Stimulated activated naive CD4-positive, alpha-beta T cell (primary cell): ENCODE measurements around the gene GPR55.

Experiments used
- DNase-seq, 6 experiments: peaks; one replicate each; lab custom pipeline; 2025; lab: John Stamatoyannopoulos, UW

Gene GPR55

GRCh38 chr2:230919240-230919639 lies 5.8 kb downstream of the GPR55 start:
- DNase-seq: no peak

DNA sequence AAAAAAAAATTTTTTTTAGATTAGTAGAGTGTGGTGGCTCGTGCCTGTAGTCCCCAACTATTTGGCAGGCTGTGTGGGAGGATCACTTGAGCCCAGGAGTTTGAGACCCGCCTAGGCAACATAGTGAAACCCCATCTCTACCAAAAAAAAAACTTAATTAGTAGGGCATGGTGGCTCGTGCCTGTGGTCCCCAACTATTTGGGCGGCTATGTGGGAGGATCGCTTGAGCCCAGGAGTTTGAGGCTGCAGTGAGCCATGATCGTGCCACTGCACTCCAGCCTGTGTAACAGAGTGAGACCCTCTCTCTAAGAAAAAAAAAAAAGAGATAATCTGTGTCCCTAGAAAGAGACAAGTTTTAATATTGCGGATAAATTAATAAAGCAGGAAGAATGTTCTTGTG lies 8.8 kb downstream of the GPR55 start:
- no peak for DNase-seq

- DNase-seq: no peak
Observed at GRCh38 chr2:230915319-230915718, 9.7 kb downstream of the GPR55 start.

- no peak for DNase-seq
Observed at GRCh38 chr2:230914886-230915285, 10.2 kb downstream of the GPR55 start.

DNA sequence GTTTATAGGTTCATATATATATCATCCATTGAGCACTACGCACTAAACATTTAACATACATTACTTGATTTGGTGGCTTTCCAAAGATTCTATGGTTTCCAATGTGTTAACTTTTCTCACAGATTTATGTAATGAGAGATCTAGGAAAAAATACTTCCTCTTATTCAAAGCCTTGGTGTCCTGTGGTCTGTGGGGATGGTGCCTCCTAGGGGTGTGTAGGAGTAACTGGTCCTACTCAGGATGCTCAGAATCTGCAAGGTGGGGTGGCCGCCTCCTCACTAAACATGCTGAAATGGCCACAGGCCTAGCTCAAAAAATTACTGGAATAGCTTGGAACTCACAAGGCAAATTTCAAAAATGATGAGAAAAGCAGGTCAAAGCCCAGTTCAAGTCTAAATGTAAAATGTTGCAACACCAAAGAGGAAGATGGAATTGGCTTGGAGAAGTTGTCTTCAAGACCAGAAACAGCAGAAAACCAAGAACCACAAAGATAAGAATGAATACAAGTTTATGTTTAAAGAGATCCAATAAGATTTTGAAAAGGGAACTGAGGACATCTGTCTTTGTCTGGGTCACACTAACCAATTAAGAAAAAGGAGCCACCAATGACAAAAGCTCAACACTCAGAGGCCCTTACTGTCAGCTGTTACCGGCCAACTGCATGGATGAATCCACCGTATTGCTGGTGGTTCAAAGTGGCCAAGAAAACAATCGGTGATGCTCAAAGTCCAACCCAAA lies 11.5 kb downstream of the GPR55 start:
- DNase-seq: peak in 3 of 6 experiments; percentile 12 to 25 (median 18)

DNA sequence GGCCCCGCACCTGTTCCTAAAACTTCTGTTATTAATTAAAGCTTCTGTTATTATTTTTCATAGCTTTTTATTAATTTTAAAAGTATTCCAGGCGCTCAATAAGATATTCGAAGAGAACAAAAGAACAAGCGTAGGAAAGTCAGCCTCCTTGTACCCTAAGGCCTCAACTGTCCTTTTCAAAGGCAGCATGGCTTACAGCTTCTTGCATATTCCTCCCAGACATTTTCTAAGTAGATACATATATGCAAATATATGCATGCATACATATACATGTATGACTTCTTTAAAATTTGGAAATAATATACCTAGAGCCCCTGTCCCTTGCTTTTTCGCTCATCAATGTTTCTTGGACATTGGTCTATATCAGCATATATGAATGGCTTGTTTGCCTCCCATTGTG lies 12.3 kb downstream of the GPR55 start:
- no peak for DNase-seq

DNA sequence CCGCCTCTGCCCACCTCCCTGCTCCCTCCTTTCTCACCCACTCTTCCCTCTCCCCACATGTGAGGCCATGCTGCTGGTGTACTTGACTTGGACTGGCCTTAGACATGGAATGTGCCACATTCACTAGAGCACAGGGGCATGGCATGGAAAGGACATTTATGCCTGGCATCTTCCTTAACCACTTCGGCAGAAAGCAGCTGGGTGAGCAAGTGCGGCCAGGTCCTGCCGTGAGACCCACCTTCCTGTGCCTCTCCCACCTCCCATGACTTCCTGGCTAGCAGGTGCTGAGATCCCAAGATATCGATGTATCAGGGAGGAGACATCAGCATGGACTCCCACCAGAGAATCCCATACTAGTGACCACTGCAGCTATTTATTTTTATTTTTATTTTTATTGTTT lies 13.0 kb downstream of the GPR55 start:
- no peak for DNase-seq

DNA sequence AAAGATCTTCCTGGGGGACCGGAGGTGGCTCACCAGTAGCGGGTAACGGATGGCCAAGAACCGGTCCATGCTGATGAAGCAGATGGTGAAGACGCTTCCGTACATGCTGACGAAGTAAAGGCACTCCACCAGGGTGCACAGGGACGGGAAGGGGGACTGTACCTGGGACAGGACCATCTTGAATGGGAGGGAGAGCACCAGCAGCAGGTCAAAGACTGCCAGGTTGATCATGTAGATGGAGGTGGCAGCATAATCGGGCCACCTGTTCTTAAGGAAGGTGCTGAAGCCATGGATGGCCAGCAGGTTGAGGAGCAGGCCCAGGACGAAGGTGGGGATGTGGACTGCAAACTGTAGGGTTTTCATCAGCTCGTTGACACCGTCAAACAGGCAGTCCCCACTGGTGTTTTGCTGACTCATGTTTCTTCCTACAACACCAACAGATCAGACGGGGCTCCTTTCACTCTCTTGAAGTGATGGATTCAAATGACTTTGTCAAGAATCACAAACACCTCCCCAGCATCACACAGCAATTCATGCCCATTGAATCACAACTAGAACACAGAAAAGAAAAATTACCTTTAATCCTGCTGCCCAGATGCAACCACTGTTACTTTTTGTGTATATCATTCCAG lies 14.4 kb downstream of the GPR55 start:
- no peak for DNase-seq

GRCh38 chr2:230909841-230910545 lies 15.0 kb downstream of the GPR55 start:
- no peak for DNase-seq

- DNase-seq: no peak
Observed at GRCh38 chr2:230908595-230909191, 16.3 kb downstream of the GPR55 start.

GRCh38 chr2:230908092-230908594 lies 16.9 kb downstream of the GPR55 start:
- DNase-seq: no peak

DNA sequence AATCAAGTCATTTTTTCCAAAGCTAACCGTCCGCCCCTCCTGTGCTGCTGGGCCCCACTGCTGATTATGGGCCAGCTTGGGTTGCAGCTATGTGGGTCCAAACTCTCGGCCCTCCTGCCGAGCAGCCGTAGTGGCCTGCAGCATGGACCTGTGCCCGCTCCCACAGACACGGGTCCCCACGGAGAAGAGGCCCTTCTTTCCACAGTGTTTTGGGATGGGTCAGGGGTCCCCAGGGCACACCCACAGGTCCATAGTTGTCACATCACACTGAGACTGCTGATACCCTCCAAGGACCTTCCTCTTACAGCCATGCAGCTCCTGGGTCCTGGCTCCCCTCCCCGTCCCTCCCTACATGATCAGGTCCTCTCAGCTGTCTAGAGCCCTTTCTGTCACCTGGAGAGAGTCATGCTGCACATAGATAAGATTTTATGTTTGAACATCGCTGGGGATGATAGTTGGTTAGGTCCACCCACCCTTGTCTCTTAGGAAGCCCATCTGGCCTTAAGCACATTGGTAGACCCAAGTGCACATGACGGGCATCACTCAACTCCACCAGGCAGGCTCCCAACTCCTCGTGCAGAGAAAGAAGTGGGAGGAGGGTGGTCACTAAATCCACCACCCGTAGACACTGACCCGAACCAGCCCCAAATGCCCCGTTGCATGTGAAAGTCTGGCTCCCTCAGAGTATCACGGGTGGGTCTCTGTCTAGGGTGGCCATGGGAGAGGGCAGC lies 17.5 kb downstream of the GPR55 start:
- no peak for DNase-seq

- no peak for DNase-seq
Observed at GRCh38 chr2:230906471-230907230, 18.4 kb downstream of the GPR55 start.

DNA sequence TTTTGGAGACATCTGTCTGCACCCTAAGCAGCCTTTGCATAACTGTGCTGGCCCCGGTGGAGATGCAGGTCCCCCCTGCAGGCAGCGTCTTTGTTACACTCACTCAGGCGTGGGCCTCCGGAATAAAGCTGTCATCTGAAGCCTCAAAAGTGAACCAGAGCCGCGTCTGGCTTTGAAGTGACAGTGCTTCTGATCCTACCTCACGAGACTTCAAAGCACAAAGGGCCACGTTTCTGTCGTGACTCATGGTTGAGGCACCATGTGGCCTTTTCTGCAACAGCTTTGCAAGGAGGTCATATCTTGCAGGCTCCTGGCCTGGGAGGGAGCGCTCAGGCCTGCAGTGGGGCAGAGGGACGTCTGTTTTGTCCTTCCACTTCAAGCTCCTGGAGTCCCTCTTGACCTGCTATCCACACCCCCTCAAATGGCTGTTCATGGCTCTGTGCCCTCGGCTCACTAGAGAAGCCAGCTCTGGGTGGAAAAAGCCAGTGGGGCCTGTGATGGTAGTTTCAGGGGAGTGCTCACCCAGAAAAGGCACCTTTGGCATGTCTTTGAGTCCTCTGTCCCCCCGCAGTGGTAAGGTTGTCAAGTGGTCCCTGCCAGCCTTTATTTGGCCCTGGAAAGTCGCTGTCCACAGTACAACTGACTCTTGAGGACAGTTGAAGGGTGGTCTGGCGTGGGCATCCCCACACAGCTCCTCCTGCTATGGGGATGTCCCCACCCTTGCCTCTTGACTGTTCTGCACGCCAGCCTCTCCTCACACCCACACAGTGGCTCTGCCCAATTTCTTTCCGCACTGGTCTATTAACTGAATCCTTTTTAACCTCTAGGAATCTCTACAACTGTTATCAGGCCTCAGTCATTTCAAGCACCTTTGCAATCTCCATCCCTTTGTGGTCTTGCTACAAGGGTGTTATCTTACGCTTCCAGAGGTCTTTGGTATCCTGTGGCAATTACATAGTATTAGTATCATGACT lies 19.3 kb downstream of the GPR55 start:
- peak; percentile 53 to 76 (median 70) for DNase-seq

DNA sequence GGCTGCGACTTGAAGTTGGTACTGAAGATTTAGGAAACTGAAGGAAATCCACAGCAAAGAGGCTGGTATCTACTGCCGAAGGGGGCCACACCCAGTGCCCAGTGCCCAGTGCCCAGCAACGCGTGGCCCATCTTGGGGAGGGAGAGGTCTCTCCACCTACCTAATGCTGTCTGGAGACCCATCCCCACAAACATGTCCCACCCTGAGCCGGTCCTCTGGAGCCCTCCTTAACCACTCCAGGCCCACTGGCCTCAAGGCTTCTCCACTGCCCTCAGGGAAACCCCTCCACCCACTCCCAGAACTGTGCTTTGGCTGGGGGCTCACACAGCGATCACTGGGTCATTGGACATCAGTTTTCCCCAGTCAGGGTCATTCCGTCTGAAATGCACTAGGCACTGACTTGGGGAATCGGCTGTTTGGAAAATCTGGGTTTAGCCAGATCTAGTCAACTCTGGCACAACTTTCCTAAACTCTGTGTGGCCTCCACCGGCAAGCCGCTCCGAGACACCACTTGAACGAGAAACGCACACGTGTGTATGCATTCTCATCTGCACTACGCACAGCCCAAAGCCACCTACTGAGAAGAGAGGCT lies 20.1 kb downstream of the GPR55 start:
- DNase-seq: no peak

DNA sequence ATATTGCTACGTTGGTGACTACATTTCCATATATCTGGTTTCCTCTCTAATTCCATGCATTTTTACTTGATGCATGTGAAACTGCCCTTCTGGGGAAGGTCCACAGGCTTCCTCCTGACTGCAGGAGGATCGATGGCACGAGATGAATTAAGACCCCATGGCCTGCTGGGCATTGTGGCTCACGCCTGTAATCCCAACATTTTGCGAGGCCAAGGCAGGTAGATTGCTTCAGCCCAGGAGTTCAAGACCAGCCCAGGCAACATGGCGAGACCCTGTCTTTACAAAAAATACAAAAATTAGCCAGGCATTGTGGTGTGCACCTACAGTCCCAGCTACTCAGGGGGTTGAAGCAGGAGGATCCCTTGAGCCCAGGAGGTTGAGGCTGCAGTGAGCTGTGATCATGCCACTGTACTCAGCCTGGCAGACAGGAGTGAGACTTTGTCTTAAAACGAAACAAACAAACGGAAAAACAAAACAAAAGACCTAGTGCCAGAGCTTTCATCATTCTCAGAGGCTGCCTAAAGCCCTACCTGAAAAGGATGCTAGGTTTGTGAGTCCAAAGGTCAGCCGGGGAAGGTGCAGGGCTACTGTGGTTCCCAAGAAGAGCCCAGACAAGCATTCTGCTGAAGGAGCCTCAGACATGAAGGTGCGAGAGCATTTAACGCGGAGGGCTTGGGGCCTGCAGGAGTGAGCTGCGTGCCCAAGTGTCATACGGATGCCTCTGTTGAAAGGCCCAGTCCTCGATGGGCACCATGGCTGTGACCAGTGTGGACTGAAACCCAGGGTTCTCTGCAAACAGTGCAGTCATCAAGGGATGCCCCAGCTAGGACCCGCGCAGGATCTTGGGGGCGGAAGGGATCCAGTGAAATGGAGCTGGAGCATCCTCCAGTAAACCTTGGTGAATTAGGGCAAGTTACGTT lies 21.6 kb downstream of the GPR55 start:
- no peak for DNase-seq

- DNase-seq: peak in 3 of 6 experiments; percentile 14 to 19 (median 19)
Observed at GRCh38 chr2:230902180-230902899, 22.7 kb downstream of the GPR55 start.

DNA sequence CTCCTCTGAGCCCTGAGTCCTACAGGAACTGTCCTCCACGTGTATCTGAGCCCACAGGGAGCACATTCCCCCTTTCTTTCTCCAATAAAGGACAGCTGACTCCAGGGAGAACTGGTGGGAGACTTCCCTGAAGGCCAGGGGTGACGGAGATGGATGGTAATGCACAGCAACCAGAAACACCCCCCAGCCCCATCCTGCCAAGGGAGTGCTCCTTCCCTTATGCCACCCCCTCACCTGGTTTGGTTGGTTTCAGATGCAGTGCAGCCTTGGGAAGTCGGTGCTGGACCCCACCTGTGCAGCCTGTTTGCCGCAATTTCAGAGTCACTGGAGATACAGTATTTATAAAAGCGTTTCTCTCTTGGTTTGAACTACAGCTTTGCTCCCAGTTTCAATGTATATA lies 24.0 kb downstream of the GPR55 start:
- no peak for DNase-seq
